Epithelial cell of prostate (primary cell): ENCODE data around the gene ARHGAP10.

Experiments used
- DNase-seq: peaks from one replicate; pipeline ENCODE4 v3.0.0-alpha.2; 2011; ENCODE audit warnings: low read depth, low spot score
- H3K27ac ChIP-seq: fragments of 450-650 bp; 2 replicates; pipeline ENCODE4 v1.5.1; 2017; ENCODE audit warnings: mild to moderate bottlenecking

The ARHGAP10 gene

DNA sequence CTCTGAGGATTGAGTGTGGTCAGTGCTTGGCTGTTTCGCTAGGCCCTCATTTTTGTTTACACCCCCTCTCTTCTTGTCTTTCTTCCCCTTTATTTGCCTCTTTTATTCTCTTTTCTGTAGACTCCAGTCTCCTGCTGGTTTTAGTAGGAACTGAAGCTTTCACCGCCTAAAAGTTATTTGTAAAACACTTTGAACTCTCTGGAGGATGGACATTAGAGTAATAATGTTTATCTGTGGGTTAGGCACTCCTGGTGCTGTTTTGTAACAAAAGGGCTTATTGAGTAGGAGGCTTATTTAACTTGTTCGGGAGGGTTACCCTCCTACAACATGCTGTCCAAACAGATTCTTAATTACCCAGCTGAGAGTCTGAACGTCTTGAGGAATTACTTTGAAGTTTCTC, 1.6 kb upstream of the ARHGAP10 start:
- DNase-seq: no peak
- no peak overlapping the region for H3K27ac ChIP-seq

DNA sequence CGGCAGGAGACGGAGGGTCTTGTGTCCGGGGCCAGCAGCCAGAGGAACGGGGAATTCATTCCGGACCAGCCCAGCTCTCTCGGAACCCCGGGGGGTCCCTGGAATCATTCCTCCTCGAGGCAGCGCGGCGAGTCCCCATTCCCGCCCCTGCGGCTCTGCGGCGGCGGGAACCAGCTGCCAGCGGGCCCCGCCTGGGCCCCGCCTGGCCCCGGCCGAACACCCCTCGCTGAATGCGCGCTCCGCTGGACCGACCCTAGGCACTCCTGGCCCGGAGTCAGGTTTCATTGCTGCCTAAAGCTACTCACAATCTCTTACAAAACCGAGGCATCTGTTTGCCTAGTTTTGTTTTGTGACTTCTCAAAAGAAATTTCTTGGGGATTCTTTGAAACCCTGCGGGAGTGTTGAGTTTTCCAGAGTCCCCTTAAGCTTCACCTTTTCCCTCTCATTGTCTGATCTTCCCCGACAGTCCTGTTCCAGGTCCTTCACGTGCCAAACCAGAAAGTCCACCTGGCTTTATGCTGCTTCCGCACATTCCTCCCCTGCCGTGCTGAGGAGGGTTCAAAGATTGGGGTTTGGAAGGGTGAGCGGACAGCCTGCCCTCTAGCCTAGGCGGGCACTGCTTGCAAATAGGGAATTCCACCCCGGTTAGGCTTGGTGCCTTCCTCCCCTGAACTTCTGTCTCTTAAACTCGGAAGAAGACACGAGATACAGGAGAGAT, 789 bp downstream of the ARHGAP10 start:
- DNase-seq: no peak
- peak overlapping the region; percentile 60 for H3K27ac ChIP-seq

DNA sequence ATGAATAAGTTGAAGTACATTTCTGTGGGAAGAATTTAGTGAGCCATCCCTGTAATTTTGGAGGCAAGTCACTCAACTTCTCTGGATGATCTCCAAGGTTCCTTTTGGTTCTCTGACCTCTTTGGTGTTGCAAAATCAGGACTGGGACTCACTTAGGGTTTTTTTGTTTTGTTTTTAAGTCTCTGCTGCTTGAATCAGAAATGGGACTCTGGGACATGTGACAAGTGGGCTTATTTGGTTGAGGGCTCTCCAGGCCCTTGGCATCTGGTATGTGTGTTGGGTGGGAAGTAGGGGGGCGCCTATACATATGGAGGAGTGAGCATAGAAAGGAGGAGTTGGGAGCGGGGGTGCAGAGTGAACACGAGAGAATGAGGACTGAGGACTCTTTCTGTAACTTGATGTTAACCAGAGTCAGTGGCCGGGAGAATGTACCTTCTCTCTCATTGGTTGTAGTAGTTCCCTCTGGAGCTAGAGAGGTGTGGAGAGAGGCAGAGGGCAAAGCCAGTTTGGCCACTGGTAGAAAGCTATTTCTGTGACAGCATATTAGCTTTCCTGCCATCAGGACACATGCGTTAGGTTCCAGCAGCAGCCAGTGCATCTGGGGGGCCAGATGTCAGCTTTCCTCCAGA, 1.9 kb downstream of the ARHGAP10 start:
- no peak for DNase-seq
- no peak overlapping the region for H3K27ac ChIP-seq

DNA sequence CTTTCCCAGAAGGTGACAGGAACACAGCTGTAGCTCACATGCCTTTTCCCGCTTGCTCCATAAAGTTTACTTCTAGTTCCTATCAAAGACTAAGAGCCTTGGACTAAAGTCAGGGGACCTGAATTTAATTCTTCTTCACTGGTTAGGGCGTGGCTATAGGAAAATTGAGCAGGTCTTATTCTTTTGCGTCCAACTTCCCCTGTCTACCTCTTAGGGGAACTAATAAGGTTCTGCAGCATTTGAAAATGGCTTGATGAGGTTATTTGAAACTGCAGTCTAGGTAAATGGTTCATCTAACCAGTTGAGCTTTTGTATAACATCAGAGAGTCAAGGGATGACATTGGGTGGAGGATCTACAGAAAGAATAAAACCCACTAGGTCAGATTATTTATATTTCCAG, 2.6 kb downstream of the ARHGAP10 start:
- no peak for DNase-seq
- no peak overlapping the region for H3K27ac ChIP-seq

DNA sequence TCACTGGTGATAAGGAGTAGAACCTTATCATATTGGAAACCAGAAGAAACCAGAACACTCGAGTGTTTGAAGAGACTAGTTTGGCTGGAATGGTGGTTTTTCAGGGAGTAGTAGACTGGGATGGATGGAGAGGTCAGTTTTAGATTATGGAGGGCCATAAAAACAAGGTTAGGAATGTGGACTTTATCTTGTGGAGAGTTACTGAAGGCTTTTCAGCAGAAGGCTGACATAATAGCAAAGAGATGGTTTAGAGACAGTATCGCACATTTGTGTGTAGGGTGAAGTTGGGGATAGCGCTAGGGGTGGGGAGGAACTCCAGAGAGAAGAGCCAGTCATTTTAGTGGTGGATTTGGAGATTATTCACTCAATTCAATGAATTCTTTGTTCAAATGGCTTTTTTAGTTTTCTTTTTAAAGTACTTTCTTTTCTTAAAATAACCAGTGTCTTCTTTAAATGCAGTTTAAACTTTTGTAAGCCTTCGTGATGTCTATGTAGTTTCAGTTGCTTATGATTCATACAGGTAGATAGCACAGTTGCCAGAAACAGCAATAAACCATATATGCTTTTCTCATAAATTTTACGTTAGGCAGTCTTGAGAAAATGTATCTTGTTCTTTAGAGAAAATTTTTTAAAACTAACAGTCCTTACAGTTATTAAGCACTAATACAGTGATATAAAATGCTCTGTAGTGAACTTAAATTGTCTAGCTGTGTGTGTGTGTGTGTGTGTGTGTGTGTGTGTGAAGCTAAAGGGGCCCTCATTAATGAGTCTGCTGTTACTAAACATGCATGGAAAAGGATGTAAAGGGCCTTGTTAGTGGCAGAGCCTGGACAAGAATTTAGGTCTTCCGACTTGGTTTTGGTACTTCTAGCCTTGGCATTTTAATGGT, 3.8 kb downstream of the ARHGAP10 start:
- H3K27ac ChIP-seq: peak overlapping the region; percentile 55
- DNase-seq: no peak

DNA sequence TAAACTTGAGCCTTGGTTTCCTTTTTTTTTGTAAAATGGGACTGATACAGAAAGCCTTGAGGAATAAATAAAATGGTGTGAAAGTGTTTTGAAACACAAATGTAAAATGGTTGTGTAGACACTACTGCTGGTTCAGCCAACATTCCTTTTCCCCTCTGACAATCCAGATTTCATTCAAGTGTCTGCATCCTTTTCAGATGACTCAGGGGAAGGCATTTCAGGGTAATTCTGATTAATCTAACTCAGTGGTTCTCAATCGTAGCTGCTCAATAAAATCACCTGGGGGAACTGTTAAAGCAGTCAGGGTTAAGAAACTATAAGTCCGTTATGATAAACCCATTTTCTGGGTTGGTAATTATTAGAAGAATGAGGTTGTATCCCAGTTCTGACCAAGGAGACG, 4.6 kb downstream of the ARHGAP10 start:
- DNase-seq: no peak
- H3K27ac ChIP-seq: peak overlapping the region; percentile 55

DNA sequence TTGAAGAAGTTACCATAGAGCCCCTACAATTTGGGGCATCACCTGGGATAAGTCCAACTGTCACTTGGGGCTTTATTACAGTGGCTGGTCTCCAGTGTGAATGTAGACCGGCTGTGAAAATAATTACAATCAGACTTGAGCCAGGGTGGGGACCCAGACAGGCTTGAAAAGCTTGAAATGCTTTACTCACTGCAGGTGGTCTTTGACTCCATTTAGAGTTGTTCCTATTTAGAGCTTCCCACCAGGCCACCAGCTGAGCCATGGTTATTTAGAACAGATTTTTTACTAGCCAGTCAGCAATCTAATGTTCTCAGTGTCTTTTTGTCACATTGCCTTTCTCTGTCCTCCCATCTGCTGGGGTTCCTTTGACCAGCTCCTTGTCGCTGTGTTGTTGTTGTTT, 5.7 kb downstream of the ARHGAP10 start:
- no peak for DNase-seq
- H3K27ac ChIP-seq: no peak overlapping the region

DNA sequence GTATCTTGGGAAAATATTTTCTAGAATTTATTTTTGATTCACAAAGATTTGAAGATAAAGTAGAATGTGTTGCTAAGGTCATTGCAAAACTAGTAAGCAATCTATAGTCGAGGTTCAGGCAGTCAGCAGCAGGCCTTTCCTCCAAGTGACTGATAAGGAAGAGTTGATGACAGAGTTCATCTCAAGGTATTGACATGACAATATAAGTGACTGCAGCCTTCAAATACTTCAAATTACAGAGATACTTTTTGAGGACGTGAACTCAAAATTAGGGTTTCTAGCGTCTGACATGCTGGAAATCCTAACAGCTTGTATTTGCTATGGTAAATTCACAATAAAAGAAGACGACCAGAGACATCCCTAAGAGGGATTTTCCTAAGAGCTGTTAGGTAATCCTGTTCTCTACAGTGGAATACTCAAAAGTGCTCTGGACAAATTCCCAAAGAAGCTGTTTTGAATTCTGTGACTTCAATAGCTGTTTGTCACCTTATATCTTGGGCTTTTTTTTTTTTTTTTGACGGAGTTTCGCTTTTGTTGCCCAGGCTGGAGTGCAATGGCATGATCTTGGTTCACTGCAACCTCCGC, 7.4 kb downstream of the ARHGAP10 start:
- no peak for DNase-seq
- no peak overlapping the region for H3K27ac ChIP-seq

DNA sequence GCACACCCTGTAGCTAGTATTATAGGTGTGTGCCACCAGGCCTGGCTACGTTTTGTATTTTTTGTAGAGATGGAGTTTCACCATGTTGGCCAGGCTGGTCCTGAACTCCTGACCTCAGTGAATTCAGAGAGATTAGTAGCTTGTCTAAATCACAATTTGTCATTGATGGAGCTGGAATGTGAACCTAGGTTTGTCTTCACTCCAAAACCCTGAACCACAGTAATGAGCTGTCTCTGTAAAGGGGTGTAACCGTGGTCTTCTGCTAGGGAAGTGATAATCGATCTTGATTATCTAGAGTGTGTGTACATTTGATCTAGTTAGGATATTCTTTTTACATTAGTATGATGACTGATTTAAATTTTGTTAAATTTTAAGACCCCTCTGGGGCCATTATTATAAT, 8.3 kb downstream of the ARHGAP10 start:
- no peak for DNase-seq
- no peak overlapping the region for H3K27ac ChIP-seq

DNA sequence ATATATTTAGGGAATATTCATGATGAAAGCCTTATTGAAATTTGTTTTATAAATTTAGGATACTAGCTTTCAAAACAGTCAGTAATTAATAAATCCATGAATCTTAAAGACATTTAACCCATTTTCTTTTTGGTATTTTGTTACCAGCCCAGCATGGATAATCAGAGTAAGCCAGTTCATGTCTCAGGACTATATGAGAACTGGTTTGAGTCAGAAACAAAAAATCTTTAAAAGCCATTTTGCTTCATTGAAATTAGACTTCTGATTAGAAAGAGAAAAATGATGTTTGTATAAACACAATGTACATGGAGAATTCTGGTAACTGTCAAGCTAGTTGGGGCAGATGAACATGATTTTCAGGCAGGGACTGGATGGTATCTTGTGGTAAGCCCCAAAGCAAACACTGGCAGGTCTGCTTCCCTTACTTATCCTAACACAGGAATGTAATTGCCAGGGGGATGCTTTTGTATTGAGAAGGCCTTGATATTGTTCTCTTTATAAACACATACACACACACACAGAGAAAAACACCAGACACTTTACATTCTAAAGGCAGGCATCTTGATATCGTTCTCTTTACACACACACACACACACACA, 9.4 kb downstream of the ARHGAP10 start:
- DNase-seq: no peak

DNA sequence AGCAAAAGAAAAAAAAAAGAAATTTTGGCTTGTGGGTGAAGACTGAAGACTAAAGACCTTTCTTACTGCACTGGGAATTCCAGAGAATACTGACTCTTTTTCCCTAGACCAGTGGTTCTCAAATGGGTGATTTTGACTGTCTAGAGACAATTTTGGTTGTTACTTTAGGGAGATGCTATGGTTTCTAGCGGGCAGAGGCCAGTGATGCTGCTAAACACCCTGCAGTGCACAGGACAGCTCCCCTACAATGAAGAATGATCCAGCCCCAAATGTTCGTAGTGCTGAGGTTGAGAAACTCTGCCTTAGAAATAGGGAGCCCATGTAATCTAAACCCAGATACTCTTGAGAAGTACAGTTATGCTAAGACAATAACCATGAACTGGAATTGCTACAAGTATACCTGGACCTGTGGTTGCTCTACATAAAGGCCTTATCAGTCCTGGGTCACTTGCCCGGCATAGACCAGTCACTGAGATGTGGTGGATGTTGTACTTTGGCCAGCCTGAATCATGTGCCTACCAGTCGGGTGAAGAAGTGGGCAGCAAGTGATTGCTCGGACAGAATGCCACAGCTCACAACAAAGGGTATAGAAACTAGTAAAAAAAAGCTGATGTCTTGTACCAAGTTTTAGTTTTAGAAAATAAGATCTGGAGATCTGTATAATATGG, 16.0 kb downstream of the ARHGAP10 start:
- no peak overlapping the region for H3K27ac ChIP-seq
- DNase-seq: no peak

More for the DNA sequence above, 9.4 kb downstream of the ARHGAP10 start:
- peak overlapping the region; percentile 2 for H3K27ac ChIP-seq

DNA sequence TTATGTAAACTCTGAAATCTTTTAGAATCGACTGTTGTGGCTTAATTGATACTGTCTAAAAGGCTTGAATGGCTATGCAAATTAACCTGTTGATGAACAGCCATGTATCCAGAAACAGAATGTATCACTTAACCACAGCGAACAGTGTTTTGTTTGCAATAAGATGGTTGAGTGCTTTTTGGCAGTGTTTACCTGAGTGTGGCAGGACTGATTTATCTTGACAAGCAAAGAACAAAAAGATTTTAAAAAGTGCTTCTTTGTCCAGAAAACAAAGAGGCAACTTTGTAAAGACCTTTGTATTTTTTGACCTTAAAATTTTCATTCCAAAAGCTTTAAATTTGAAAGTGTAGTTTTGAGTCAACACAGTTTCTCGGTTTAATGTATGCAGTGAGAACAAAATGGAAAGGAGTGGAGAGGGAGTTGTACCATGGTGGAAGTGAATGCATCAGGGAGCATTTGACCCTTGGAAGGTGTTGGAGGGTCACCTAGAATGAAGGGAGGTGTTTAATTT, 18.0 kb downstream of the ARHGAP10 start:
- no peak for DNase-seq
- H3K27ac ChIP-seq: no peak overlapping the region

DNA sequence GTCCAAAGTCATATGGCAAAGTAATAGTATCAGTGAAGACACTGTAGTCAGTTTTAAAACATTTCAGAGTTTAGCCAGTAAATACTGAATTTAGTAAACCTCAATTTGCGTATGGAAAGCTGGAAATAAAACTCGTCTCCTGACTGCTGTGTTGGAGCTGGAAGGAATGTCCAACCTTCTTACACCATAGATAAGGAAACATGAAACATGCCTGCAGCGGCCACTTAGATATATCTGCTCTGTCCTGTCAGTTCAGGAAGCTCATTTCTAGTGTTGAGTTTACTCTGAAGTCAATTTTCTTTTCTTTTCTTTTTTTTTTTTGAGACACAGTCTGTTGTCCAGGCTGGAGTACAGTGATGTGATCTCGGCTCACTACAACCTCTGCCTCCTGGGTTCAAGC, 21.2 kb downstream of the ARHGAP10 start:
- H3K27ac ChIP-seq: no peak overlapping the region
- no peak for DNase-seq

DNA sequence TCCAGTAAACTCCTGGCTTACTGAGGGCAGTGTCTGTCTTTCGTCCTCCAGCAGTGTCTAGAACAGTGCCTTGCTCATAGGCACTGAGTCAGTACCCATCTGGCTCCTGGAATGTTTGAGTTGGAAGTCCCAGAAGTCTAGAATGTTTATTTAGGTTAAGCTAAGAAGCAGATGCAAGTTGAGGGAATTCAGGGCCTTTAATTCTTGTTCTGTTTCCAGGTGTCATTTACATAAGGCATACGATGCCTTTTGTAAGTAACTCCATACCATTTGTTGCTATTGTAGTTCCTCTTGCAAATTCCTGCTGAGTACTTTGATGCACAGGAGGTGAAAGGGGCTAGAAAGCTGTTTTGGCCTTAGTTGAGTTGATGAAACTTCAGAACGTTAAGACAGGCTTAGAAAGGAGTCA, 22.2 kb downstream of the ARHGAP10 start:
- peak overlapping the region; percentile 43 for H3K27ac ChIP-seq
- no peak for DNase-seq

DNA sequence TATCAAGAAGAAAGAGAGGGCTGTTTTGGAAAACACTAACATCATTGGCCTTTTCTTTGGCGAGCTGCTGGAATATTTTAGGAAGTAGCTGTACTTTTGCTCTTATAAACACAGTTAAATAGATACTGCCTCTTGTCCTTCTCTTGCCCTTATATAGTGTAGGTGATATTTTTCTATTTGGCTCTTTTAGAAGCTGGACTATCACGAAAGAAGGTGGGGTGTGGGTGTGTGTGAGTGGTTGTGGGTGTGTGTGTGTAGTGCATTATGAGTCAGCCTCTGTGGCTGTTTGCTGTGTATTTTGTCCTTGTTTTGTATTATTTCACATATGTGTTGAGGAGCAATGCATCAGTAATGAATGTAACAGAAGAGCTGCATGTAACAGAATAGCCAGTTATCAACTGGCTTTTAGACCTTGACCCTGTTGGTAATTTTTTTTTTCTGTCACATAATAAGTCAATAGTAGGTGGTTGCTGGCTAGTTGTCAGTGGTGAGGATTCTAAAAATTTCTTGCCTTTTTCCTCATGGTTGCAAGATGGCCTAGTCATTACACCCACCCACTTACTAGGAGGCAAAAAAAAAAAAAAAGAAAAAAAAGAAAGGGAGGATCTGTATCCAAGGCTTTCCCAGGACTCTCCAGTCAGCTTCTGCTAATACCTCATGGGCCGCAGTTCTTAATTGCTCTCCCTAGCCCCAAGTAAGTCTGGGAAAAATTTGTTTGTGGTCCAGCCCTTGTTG, 23.8 kb downstream of the ARHGAP10 start:
- H3K27ac ChIP-seq: no peak overlapping the region
- DNase-seq: no peak

DNA sequence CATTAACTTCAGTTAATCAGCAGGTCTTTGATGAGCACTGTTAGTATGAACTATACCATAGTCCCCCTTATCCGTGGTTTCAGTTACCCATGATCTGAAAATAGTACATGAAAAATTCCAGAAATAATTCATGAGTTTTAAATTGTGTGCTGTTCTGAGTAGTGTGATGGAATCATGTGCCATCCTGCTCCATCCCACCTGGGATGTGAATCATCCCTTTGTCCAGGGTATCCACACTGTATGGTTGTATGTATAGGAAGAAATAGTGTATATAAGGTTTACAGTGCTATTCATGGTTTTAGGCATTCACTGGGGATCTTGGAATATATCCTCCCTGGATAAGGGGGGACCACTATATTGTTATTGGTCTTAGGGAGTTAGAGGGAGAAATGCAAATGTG, 24.5 kb downstream of the ARHGAP10 start:
- no peak for DNase-seq
- no peak overlapping the region for H3K27ac ChIP-seq

DNA sequence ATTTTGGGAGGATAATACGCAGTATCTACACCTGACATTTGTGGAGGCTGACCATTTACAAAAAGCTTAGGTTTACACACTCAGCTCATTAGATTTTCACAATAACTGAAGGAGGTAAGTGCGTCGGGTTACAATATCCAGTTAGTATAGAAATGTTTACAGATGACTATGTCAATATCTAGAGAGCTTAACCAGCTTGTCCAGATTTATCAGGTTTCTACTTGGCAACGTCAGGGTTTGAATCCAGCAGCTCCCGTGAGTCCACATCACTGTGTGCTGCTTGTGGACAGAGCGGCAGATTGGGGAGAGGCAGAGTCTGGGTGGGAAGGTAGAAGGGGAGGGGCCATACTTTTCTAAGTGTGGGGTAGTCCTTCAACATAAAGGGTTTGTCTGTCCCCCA, 28.3 kb downstream of the ARHGAP10 start:
- no peak overlapping the region for H3K27ac ChIP-seq
- no peak for DNase-seq

DNA sequence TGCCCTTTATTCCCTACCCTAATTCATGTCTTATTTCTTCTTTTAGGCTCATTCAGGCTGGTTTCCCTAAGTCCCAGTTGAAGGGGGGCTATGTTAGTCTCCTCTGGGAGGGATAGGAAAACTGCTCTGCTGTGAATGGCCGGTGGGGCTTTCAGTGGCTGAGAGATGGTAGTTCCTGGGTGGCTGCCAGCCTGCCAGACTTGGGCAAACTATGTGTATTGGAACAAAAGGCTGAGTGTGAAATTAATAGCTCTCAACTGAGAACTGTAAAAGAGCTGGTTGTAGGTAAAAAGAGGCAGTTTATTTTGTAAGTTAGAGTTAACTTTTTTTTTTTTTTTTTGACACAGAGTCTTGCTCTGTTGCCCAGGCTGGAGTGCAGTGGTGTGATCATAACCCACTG, 28.8 kb downstream of the ARHGAP10 start:
- no peak for DNase-seq
- H3K27ac ChIP-seq: no peak overlapping the region
